HUES48 (cell line): Measurements from ENCODE around the gene TMEM9B.
A peak's percentile ranks its signal among the peaks of the same experiment; 100 is the strongest.

Experiments used
- H3K27ac ChIP-seq: one replicate; pipeline ENCODE4 v1.7.0; 2013; ENCODE audit warnings: low read depth, low read length, inconsistent platforms
- H3K27me3 ChIP-seq: 2 replicates; pipeline ENCODE4 v1.6.1; 2013; ENCODE audit warnings: mild to moderate bottlenecking, low read length; ENCODE audit not compliant: control insufficient read depth, insufficient read depth
- H3K36me3 ChIP-seq: 2 replicates; pipeline ENCODE4 v1.6.1; 2013; ENCODE audit warnings: low read length; ENCODE audit not compliant: control insufficient read depth, insufficient read depth
- H3K4me1 ChIP-seq: 2 replicates; pipeline ENCODE4 v1.6.1; 2013; ENCODE audit warnings: mild to moderate bottlenecking, low read length; ENCODE audit not compliant: control insufficient read depth, insufficient read depth
- H3K4me3 ChIP-seq: 2 replicates; pipeline ENCODE4 v1.5.1; 2013; ENCODE audit warnings: mild to moderate bottlenecking, low read depth, low read length
- H3K9ac ChIP-seq: 2 replicates; pipeline ENCODE4 v1.6.1; 2013; ENCODE audit warnings: mild to moderate bottlenecking, low read depth, low read length, moderate library complexity
- H3K9me3 ChIP-seq: 2 replicates; pipeline ENCODE4 v1.6.1; 2013; ENCODE audit warnings: low read length; ENCODE audit not compliant: control insufficient read depth, insufficient read depth

Gene TMEM9B

DNA sequence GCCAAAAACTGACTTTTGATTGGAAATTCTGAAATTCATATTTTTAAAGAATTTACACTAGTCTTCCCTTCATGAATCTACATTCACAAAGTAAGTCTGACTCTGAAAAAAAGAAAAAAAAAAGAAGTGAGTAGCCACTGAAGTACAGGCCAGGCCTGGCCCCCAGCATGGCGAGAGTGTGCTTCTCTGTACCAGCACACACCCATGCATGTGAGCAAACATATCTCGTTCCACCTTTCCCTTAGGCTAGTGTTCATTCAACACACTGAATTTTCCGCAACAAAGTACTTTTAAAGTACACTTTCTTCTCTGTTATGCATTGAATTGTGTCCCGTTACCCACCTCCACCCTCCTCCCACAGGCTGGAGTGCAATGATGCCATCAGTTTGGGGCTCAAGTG lies 36.0 kb downstream of the TMEM9B start:
- Histone ChIP-seq H3K36me3 (peaks cover 5% of the 10 kb centered on the region; the same call in 1 of the 2 replicates), H3K4me1 (peaks cover 6% of the 10 kb centered on the region), H3K27ac (no peak overlapping the region), H3K9ac (no peak overlapping the region), H3K9me3 (no peaks in the 10 kb centered on the region), H3K4me3 (no peak overlapping the region), H3K27me3 (no peaks in the 10 kb centered on the region)

DNA sequence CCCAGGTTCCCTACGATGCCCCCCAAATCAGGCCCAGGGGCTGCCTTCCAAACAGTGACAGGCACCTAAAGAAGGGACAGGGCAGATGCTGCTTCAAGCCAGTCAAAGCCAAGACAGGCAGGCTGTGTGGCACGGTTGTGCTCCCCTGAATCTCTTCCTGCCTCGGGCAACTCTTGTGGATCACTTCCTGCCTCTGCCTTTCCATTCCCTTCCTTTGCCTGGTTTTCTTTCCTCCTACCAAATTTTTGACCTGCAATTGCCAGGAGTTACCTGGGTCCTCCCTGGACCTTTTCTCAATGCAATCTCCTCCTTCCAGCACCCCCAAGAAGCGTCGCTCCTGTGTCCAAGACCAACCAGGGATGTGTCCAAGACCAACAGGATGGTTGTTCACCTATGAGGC lies 37.0 kb downstream of the TMEM9B start:
- no peak overlapping the region for H3K27ac ChIP-seq
- H3K9me3 ChIP-seq = no peaks in the 10 kb centered on the region
- H3K27me3 ChIP-seq = no peaks in the 10 kb centered on the region
- H3K4me1 ChIP-seq = no peaks in the 10 kb centered on the region
- H3K36me3 ChIP-seq = peaks cover 15% of the 10 kb centered on the region
- H3K4me3 ChIP-seq = no peak overlapping the region
- H3K9ac ChIP-seq = no peak overlapping the region

DNA sequence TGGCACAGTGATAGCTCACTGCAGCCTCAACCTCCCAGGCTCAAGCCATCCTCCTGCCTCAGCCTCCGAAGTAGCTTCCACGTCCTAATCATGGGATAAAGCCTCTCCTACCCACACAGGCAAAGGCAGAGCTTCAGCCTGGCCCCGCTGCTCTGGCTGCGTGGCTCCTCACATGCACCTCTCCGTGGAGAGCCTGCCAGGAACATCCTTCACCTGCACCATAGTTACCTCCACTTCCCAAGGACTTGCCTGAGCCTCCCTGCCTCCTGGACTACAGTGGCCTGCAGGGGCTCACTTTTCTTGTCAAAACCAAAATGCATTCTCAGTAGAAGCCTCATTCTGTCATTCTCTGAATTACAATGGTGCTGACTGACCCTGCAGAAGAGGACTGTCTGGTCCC lies 38.0 kb downstream of the TMEM9B start:
- no peaks in the 10 kb centered on the region for H3K4me1 ChIP-seq
- H3K27ac ChIP-seq = no peak overlapping the region
- H3K9me3 ChIP-seq = no peaks in the 10 kb centered on the region
- no peak overlapping the region for H3K4me3 ChIP-seq
- H3K36me3 ChIP-seq = peaks cover 25% of the 10 kb centered on the region
- H3K9ac ChIP-seq = no peak overlapping the region
- no peaks in the 10 kb centered on the region for H3K27me3 ChIP-seq

DNA sequence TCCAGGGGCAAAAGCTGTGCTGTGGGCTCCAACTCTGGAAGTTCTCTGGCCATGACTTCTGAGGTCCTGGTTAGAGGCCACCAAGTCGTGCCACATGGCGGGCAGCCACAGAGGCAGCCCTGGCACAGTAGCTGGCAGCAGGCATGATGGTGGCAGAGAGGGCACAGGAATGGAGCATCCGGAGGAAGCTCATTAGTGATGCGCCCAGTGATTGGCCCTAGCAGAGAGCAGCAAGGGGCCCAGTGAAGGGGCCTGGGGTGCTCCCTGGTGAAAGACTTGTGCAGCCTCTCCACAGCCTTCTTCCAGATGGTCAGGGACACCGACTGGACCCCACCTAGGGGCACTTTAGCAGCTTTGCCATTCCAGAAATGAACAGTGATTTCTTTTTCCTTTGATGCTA lies 38.5 kb downstream of the TMEM9B start:
- peaks cover 30% of the 10 kb centered on the region for H3K36me3 ChIP-seq

DNA sequence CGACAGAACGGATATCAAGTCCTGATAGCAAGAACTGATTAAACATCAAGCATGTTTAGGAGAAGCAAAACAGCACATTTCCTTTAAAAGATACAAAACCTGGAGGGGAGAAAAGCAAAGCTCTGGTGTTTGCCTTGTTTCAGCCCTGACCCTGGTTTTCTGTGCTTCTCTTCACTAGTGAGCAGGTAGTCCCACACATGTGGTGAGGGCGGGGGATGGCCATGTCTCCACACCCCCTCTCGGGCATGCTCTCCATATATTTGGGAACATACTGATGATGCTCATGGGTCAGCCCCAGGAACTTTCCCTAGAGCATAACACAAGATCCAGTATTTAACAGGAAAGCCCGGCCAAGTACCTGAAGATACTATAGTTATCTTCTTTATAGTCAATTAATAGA lies 41.6 kb downstream of the TMEM9B start:
- no peaks in the 10 kb centered on the region for H3K9me3 ChIP-seq
- H3K4me3 ChIP-seq = no peak overlapping the region
- no peak overlapping the region for H3K27ac ChIP-seq
- H3K9ac ChIP-seq = no peak overlapping the region
- H3K4me1 ChIP-seq = no peaks in the 10 kb centered on the region
- H3K36me3 ChIP-seq = peaks cover 58% of the 10 kb centered on the region
- no peaks in the 10 kb centered on the region for H3K27me3 ChIP-seq

More for the DNA sequence above, 38.5 kb downstream of the TMEM9B start:
- Histone ChIP-seq H3K4me3 (no peak overlapping the region), H3K27me3 (no peaks in the 10 kb centered on the region), H3K4me1 (no peaks in the 10 kb centered on the region), H3K27ac (no peak overlapping the region), H3K9me3 (no peaks in the 10 kb centered on the region), H3K9ac (no peak overlapping the region)

GRCh38 chr11:8917157-8917825 lies 47.0 kb downstream of the TMEM9B start:
- Histone ChIP-seq H3K27me3 (no peaks in the 10 kb centered on the region), H3K36me3 (peaks cover 74% of the 10 kb centered on the region), H3K4me3 (no peak overlapping the region; the same call in 1 of the 2 replicates), H3K9ac (no peak overlapping the region; the same call in 1 of the 2 replicates), H3K4me1 (peaks cover 20% of the 10 kb centered on the region), H3K27ac (peak overlapping the region; percentile 67), H3K9me3 (no peaks in the 10 kb centered on the region)

GRCh38 chr11:8914661-8915018 lies 49.6 kb downstream of the TMEM9B start:
- no peak overlapping the region for H3K27ac ChIP-seq
- H3K9ac ChIP-seq = no peak overlapping the region
- H3K36me3 ChIP-seq = peaks cover 48% of the 10 kb centered on the region
- peaks cover 4% of the 10 kb centered on the region for H3K27me3 ChIP-seq
- H3K4me1 ChIP-seq = peaks cover 26% of the 10 kb centered on the region
- no peak overlapping the region for H3K4me3 ChIP-seq
- no peaks in the 10 kb centered on the region for H3K9me3 ChIP-seq

GRCh38 chr11:8913961-8914660 lies 50.1 kb downstream of the TMEM9B start:
- H3K27me3 ChIP-seq = peaks cover 10% of the 10 kb centered on the region
- no peak overlapping the region for H3K27ac ChIP-seq
- H3K9me3 ChIP-seq = no peaks in the 10 kb centered on the region
- peaks cover 28% of the 10 kb centered on the region for H3K4me1 ChIP-seq
- H3K9ac ChIP-seq = no peak overlapping the region
- peaks cover 44% of the 10 kb centered on the region for H3K36me3 ChIP-seq
- no peak overlapping the region for H3K4me3 ChIP-seq

DNA sequence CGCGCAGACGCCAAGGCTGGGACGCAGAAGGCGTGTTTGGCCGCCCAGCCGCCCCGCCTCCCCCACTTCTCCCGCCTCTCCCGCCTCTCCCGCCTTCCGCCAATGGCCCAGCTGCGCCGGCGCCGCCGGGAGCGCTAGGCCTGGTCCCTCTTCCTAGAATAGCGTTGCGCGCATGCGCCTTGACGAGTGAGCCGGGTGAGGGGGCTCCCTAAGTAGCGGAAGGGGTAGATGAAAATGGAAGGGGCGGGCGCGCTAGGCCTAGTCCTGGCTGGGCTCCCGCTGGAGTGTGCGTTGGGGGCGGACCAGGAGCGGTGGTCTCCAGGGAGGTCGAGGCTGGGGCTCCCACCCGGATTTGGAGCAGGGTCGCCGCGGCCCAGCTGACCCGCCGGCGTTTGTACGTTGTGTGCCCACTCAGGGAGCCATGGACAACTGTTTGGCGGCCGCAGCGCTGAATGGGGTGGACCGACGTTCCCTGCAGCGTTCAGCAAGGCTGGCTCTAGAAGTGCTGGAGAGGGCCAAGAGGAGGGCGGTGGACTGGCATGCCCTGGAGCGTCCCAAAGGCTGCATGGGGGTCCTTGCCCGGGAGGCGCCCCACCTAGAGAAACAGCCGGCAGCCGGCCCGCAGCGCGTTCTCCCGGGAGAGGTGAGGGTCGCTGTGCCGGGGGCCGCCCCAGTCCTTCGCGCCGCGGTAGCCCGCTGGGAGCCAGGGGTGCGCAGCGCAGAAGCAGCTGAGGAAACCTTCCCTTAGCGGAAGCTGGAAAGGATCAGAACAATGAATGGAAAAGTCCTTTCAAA lies 53.0 kb downstream of the TMEM9B start, which contains the start of gene AKIP1:
Gene AKIP1, plus strand, starts transcription at position 161 of the 795 bp plus-strand sequence. Its CDS starts 261 bp downstream, at position 422.
- Histone ChIP-seq H3K27me3 (peaks cover 17% of the 10 kb centered on the region), H3K27ac (peak within 1 kb of the TSS; percentile 90), H3K9ac (peak within 1 kb of the TSS; percentile 79), H3K4me1 (peaks cover 19% of the 10 kb centered on the region), H3K4me3 (peak within 1 kb of the TSS; percentile 95), H3K9me3 (no peaks in the 10 kb centered on the region), H3K36me3 (peaks cover 15% of the 10 kb centered on the region)

- H3K36me3 ChIP-seq = peaks cover 11% of the 10 kb centered on the region
- no peaks in the 10 kb centered on the region for H3K9me3 ChIP-seq
- no peak overlapping the region for H3K9ac ChIP-seq
- peaks cover 19% of the 10 kb centered on the region for H3K4me1 ChIP-seq
- no peak overlapping the region for H3K27ac ChIP-seq
- peak overlapping the region; percentile 70 for H3K4me3 ChIP-seq
- H3K27me3 ChIP-seq = peaks cover 17% of the 10 kb centered on the region
Observed at GRCh38 chr11:8910649-8911026, 53.6 kb downstream of the TMEM9B start.

- H3K27ac ChIP-seq = no peak overlapping the region
- no peak overlapping the region for H3K9ac ChIP-seq
- peaks cover 17% of the 10 kb centered on the region for H3K27me3 ChIP-seq
- no peaks in the 10 kb centered on the region for H3K9me3 ChIP-seq
- H3K36me3 ChIP-seq = no peaks in the 10 kb centered on the region
- H3K4me3 ChIP-seq = no peak overlapping the region
- peaks cover 10% of the 10 kb centered on the region for H3K4me1 ChIP-seq
Observed at GRCh38 chr11:8908099-8908498, 56.1 kb downstream of the TMEM9B start.
